ENCODE measurements around the gene C7orf33.
"Not testable (repeated sequence)": the region's sequence is repeated elsewhere in the genome, so short reads cannot be mapped to it uniquely, and the experiment has no call there.

The C7orf33 gene

GRCh38 chr7:148584154-148584827 is 6.3 kb upstream of the C7orf33 start:
- H3K9ac ChIP-seq (ENCODE audit: low read length), result no peak overlapping the region
- peaks cover 13% of the 10 kb centered on the region for H3K4me1 ChIP-seq (ENCODE audit: control insufficient read depth, low read depth, low read length)

DNA sequence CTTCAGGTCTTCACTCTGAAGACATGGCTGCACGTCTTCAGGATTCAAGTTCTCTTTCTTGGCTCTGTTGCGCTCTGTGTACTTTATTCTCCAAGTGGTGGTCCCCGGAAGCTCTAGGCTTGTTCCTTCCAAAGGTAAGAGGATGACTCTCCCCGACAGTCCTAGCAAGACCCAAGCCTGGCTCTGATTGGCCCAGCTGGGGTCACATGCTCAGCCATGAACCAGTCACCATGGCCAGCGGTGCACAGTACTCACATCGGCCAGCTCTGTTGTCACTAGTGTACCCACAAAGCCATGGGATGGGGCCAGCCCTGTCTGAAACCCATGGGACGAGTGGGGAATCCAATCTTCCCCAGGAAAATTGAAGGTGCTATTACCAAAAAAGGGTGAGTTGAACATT is 5.2 kb upstream of the C7orf33 start:
- Histone ChIP-seq H3K4me1 (ENCODE audit: control insufficient read depth, low read depth, low read length) (peaks cover 23% of the 10 kb centered on the region), H3K9ac (ENCODE audit: low read length) (no peak overlapping the region), H3K4me3 (ENCODE audit: low read length) (no peak overlapping the region), H3K27me3 (ENCODE audit: control insufficient read depth, insufficient read depth, low read length) (no peaks in the 10 kb centered on the region), H3K27ac (ENCODE audit: low read length) (no peak overlapping the region), H3K9me3 (ENCODE audit: control insufficient read depth, low read depth, low read length) (no peaks in the 10 kb centered on the region), H3K36me3 (ENCODE audit: control insufficient read depth, low read depth, low read length) (no peaks in the 10 kb centered on the region)

More at GRCh38 chr7:148584154-148584827, 6.3 kb upstream of the C7orf33 start:
- Histone ChIP-seq H3K4me3 (ENCODE audit: low read length) (no peak overlapping the region), H3K9me3 (ENCODE audit: control insufficient read depth, low read depth, low read length) (no peaks in the 10 kb centered on the region), H3K27me3 (ENCODE audit: control insufficient read depth, insufficient read depth, low read length) (no peaks in the 10 kb centered on the region), H3K27ac (ENCODE audit: low read length) (no peak overlapping the region), H3K36me3 (ENCODE audit: control insufficient read depth, low read depth, low read length) (no peaks in the 10 kb centered on the region)

DNA sequence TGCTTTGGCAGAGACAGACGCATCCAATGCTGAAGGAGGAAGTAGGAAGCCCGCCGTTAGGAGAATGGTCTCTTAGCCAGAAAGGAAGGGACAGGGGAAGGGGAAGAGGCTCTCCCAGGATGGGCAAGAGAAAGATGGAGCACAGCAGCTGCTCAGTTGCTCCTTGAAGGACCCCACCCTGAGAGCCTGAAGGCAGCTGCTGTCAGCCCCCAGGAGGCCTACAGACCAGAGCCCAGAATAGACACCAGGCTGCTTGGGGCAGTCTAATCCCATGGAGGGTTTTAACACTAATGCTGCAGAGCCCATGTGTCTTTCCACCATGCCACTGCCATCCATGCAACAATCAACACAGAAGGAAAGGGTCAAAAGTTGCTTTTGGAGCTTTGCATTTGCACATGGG is 3.5 kb upstream of the C7orf33 start:
- Histone ChIP-seq H3K36me3 (ENCODE audit: control insufficient read depth, low read depth, low read length) (no peaks in the 10 kb centered on the region), H3K4me1 (ENCODE audit: control insufficient read depth, low read depth, low read length) (peaks cover 35% of the 10 kb centered on the region), H3K27ac (ENCODE audit: low read length) (no peak overlapping the region), H3K9ac (ENCODE audit: low read length) (no peak overlapping the region), H3K4me3 (ENCODE audit: low read length) (no peak overlapping the region), H3K9me3 (ENCODE audit: control insufficient read depth, low read depth, low read length) (no peaks in the 10 kb centered on the region), H3K27me3 (ENCODE audit: control insufficient read depth, insufficient read depth, low read length) (no peaks in the 10 kb centered on the region)

- H3K4me3 ChIP-seq (ENCODE audit: low read length), result no peak overlapping the region
- H3K27ac ChIP-seq (ENCODE audit: low read length), result no peak overlapping the region
- no peaks in the 10 kb centered on the region for H3K36me3 ChIP-seq (ENCODE audit: control insufficient read depth, low read depth, low read length)
- no peak overlapping the region for H3K9ac ChIP-seq (ENCODE audit: low read length)
- H3K9me3 ChIP-seq (ENCODE audit: control insufficient read depth, low read depth, low read length), result no peaks in the 10 kb centered on the region
- peaks cover 36% of the 10 kb centered on the region for H3K4me1 ChIP-seq (ENCODE audit: control insufficient read depth, low read depth, low read length)
- no peaks in the 10 kb centered on the region for H3K27me3 ChIP-seq (ENCODE audit: control insufficient read depth, insufficient read depth, low read length)
These were observed 2.4 kb upstream of the C7orf33 start for GRCh38 chr7:148588168-148588567.

- no peaks in the 10 kb centered on the region for H3K27me3 ChIP-seq (ENCODE audit: control insufficient read depth, insufficient read depth, low read length)
- H3K9me3 ChIP-seq (ENCODE audit: control insufficient read depth, low read depth, low read length), result no peaks in the 10 kb centered on the region
- H3K27ac ChIP-seq (ENCODE audit: low read length), result no peak overlapping the region
These were observed 1.9 kb upstream of the C7orf33 start for GRCh38 chr7:148588670-148589131.

DNA sequence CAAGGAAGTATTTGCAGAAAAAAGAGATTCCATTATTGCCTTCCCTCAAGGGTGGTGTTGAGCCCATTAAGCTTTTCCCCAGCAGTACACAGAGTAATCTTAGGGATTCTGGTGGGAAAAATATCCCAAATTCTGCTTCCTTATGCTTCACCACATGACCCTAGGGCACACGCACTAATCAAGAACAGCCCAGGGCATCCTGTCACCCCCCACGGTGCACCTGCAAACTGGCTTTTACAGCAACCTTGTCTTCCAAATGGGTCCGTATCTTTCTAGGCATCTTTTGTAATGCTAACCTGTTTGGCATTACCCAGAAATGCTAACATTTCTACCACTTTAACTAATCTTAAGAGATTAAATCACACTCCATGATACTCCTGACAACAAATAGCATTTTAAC is 926 bp upstream of the C7orf33 start:
- H3K27ac ChIP-seq (ENCODE audit: low read length), result no peak overlapping the region
- no peaks in the 10 kb centered on the region for H3K27me3 ChIP-seq (ENCODE audit: control insufficient read depth, insufficient read depth, low read length)
- no peaks in the 10 kb centered on the region for H3K36me3 ChIP-seq (ENCODE audit: control insufficient read depth, low read depth, low read length)
- H3K9ac ChIP-seq (ENCODE audit: low read length), result no peak overlapping the region
- H3K4me3 ChIP-seq (ENCODE audit: low read length), result peak overlapping the region; percentile 7
- no peaks in the 10 kb centered on the region for H3K9me3 ChIP-seq (ENCODE audit: control insufficient read depth, low read depth, low read length)
- H3K4me1 ChIP-seq (ENCODE audit: control insufficient read depth, low read depth, low read length), result peaks cover 36% of the 10 kb centered on the region

More at GRCh38 chr7:148588670-148589131, 1.9 kb upstream of the C7orf33 start:
- H3K36me3 ChIP-seq (ENCODE audit: control insufficient read depth, low read depth, low read length), result no peaks in the 10 kb centered on the region
- peaks cover 36% of the 10 kb centered on the region for H3K4me1 ChIP-seq (ENCODE audit: control insufficient read depth, low read depth, low read length)
- H3K9ac ChIP-seq (ENCODE audit: low read length), result no peak overlapping the region
- H3K4me3 ChIP-seq (ENCODE audit: low read length), result no peak overlapping the region

DNA sequence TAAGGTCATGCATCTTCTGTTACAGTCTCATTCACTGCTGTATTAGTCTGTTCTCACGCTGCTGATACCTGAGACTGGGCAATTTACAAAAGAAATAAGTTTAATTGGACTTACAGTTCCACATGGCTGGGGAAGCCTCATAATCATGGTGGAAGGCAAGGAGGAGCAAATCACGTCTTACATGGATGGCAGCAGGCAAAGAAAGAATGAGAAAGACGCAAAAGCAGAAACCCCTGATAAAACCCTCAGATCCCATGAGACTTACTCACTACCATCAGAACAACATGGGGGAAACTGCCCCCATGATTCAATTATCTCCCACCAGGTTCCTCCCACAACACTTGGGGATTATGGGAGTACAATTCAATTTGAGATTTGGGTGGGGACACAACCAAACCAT is 5.8 kb downstream of the C7orf33 start:
- not testable (repeated sequence) for H3K4me3 ChIP-seq (ENCODE audit: low read length); H3K9ac ChIP-seq (ENCODE audit: low read length); H3K27me3 ChIP-seq (ENCODE audit: control insufficient read depth, insufficient read depth, low read length); H3K27ac ChIP-seq (ENCODE audit: low read length); H3K4me1 ChIP-seq (ENCODE audit: control insufficient read depth, low read depth, low read length); H3K9me3 ChIP-seq (ENCODE audit: control insufficient read depth, low read depth, low read length); H3K36me3 ChIP-seq (ENCODE audit: control insufficient read depth, low read depth, low read length)

DNA sequence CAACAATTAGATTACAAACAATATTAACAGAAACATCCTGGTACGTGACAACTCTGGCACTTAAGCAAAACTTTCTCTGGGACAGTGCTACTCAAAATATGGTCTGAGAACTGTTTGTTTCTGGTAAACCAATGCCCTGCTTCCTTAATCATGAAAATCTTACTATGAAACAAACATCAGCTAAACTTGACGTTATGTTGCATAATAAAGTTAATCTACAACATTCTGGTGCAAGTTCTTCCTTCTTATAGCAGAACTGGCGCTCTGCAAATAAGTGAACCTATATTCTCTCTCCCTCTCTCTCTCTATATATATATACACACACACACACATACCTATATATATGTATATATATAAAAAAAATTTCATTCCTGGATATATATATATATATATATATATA is 7.8 kb downstream of the C7orf33 start:
- Histone ChIP-seq H3K4me1 (ENCODE audit: control insufficient read depth, low read depth, low read length) (no peaks in the 10 kb centered on the region), H3K27me3 (ENCODE audit: control insufficient read depth, insufficient read depth, low read length) (no peaks in the 10 kb centered on the region), H3K9ac (ENCODE audit: low read length) (no peak overlapping the region), H3K4me3 (ENCODE audit: low read length) (no peak overlapping the region), H3K27ac (ENCODE audit: low read length) (no peak overlapping the region), H3K9me3 (ENCODE audit: control insufficient read depth, low read depth, low read length) (no peaks in the 10 kb centered on the region), H3K36me3 (ENCODE audit: control insufficient read depth, low read depth, low read length) (no peaks in the 10 kb centered on the region)

DNA sequence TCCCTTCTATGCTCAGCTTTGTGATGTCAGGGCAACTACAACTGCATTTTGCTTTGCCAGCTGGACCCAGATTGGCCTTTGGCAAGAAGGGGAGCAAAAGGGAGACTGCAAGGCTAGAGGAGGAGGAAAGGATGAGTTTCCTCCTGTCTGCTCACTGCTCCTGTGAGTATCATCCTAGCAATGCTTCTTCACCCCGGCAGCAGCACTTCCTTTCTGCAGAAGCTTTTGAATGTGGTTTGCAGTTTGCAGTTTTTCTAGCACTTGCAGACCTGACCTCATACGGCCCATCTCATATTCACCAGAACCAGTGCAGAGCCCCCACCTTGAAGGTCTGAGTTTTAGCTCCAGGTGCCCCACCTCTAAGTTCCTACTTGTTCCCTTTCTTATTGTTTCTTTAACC is 14.8 kb downstream of the C7orf33 start:
- no peak overlapping the region for H3K27ac ChIP-seq (ENCODE audit: low read length)
- no peaks in the 10 kb centered on the region for H3K27me3 ChIP-seq (ENCODE audit: control insufficient read depth, insufficient read depth, low read length)
- H3K4me3 ChIP-seq (ENCODE audit: low read length), result no peak overlapping the region
- peaks cover 21% of the 10 kb centered on the region for H3K4me1 ChIP-seq (ENCODE audit: control insufficient read depth, low read depth, low read length)
- H3K9ac ChIP-seq (ENCODE audit: low read length), result no peak overlapping the region
- H3K9me3 ChIP-seq (ENCODE audit: control insufficient read depth, low read depth, low read length), result no peaks in the 10 kb centered on the region
- H3K36me3 ChIP-seq (ENCODE audit: control insufficient read depth, low read depth, low read length), result no peaks in the 10 kb centered on the region

DNA sequence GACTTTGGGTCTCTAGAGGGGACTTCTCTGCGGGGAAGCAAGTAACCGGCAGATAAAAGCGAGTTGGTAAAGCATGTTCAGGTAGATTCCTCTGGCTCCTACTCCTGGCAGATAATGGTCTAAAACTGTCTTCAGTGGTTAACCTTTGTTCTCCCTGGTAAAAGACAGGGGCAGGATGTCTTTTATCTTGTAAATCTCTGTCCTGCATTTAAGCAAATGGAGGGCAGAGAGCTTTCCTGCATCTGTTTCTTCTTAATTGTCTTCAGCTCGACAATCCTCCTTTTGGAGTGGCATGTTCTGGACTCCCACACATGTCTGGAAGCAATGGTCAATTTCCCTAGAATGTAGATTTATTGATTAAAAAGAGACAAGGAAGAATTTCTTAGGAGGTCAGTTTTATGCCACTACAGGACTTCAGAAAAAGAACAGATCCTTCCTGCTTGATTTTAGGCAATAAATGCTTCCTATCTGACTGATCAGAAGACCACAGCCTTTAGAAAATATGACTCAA is 16.6 kb downstream of the C7orf33 start:
- no peaks in the 10 kb centered on the region for H3K36me3 ChIP-seq (ENCODE audit: control insufficient read depth, low read depth, low read length)
- peak overlapping the region; percentile 42 for H3K4me3 ChIP-seq (ENCODE audit: low read length)
- no peaks in the 10 kb centered on the region for H3K9me3 ChIP-seq (ENCODE audit: control insufficient read depth, low read depth, low read length)
- H3K27me3 ChIP-seq (ENCODE audit: control insufficient read depth, insufficient read depth, low read length), result no peaks in the 10 kb centered on the region
- peak overlapping the region; percentile 83 for H3K27ac ChIP-seq (ENCODE audit: low read length)
- H3K9ac ChIP-seq (ENCODE audit: low read length), result peak overlapping the region; percentile 59
- peaks cover 21% of the 10 kb centered on the region for H3K4me1 ChIP-seq (ENCODE audit: control insufficient read depth, low read depth, low read length)

DNA sequence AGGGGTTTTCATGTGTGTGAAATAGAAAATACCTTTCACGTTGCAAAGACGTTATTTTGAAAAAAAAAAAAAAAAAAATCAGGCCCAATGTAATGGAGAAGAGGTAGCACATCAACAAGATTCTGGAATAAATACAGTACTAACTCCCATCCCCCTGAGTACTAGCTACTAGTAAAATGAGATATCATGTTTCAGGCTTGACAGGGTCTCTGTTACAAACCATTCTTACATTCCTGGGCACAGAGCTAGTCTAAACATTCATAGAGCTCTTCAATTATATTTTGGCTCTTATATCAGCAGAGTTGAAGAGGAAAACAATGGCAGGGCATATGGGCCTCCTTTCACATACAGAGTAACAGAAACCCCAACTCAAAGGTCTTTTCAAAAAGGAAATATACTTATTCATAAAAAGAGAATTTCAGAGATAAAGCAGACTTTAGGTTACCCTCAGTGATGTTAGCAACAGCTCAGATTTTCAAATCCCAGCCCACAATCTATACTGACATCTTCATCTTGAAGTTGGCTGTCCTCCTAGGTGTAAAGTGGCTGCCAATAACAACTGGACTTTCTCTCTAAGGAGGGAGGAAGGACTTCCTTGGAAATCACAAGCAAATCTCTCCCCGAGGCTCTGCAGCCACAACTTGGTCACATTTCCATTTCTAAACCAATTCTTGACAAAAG is 18.6 kb downstream of the C7orf33 start:
- H3K27me3 ChIP-seq (ENCODE audit: control insufficient read depth, insufficient read depth, low read length), result no peaks in the 10 kb centered on the region
- H3K9me3 ChIP-seq (ENCODE audit: control insufficient read depth, low read depth, low read length), result no peaks in the 10 kb centered on the region
- no peak overlapping the region for H3K9ac ChIP-seq (ENCODE audit: low read length)
- H3K4me3 ChIP-seq (ENCODE audit: low read length), result no peak overlapping the region
- no peaks in the 10 kb centered on the region for H3K36me3 ChIP-seq (ENCODE audit: control insufficient read depth, low read depth, low read length)
- no peak overlapping the region for H3K27ac ChIP-seq (ENCODE audit: low read length)
- H3K4me1 ChIP-seq (ENCODE audit: control insufficient read depth, low read depth, low read length), result peaks cover 21% of the 10 kb centered on the region

GRCh38 chr7:148611692-148612091 is 21.1 kb downstream of the C7orf33 start:
- Histone ChIP-seq H3K27me3 (ENCODE audit: control insufficient read depth, insufficient read depth, low read length) (no peaks in the 10 kb centered on the region), H3K9ac (ENCODE audit: low read length) (no peak overlapping the region), H3K27ac (ENCODE audit: low read length) (no peak overlapping the region), H3K9me3 (ENCODE audit: control insufficient read depth, low read depth, low read length) (no peaks in the 10 kb centered on the region), H3K4me3 (ENCODE audit: low read length) (no peak overlapping the region), H3K4me1 (ENCODE audit: control insufficient read depth, low read depth, low read length) (peaks cover 21% of the 10 kb centered on the region), H3K36me3 (ENCODE audit: control insufficient read depth, low read depth, low read length) (no peaks in the 10 kb centered on the region)
